CD4-positive, alpha-beta T cell treated with Interleukin-2 at 100 ng/mL for 4 hours (primary cell): Measurements from ENCODE around the gene SEC63.
"Not testable (repeated sequence)": the region's sequence is repeated elsewhere in the genome, so short reads cannot be mapped to it uniquely, and the experiment has no call there.

Experiments
- DNase-seq: peaks from one replicate; pipeline ENCODE4 v3.0.0-alpha.2; 2020; ENCODE audit warnings: low spot score

Gene SEC63, protein sequence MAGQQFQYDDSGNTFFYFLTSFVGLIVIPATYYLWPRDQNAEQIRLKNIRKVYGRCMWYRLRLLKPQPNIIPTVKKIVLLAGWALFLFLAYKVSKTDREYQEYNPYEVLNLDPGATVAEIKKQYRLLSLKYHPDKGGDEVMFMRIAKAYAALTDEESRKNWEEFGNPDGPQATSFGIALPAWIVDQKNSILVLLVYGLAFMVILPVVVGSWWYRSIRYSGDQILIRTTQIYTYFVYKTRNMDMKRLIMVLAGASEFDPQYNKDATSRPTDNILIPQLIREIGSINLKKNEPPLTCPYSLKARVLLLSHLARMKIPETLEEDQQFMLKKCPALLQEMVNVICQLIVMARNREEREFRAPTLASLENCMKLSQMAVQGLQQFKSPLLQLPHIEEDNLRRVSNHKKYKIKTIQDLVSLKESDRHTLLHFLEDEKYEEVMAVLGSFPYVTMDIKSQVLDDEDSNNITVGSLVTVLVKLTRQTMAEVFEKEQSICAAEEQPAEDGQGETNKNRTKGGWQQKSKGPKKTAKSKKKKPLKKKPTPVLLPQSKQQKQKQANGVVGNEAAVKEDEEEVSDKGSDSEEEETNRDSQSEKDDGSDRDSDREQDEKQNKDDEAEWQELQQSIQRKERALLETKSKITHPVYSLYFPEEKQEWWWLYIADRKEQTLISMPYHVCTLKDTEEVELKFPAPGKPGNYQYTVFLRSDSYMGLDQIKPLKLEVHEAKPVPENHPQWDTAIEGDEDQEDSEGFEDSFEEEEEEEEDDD

DNA sequence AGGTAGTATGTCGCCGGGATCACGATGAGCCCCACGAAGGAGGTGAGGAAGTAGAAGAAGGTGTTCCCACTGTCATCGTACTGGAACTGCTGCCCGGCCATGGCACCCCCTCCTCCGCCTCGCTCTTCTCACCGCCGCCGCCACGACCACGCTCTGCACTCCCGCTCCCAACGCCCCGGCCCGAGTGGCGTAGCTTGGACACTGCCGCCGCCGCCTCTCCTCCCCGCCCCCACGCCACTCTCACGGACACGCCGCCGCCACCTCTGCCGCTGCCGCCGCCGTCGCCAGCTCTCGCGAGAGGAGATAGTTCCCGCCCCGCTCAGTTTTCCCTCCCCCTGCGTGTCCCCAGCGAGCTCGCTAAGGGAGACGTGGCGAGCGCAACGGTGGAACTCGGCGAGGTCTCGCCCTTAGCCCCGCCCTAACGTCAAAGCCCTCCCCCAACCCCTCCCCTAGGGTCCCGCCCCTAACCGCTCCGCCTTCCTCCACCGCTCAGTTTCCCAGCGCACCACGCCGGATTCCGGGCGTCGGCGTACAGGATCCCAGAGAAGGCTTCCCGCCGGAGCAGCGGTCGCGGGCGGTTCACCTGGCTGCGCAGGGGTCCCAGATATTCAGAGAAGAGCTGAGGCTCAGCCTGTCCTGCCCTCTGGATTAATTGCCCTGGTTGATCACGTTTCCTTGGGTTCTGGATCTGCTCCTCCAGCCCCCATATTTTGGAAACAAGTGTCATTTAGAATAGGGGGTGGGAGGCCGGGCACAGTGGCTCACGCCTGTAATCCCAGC is at the start of gene SEC63:
Gene SEC63 (minus strand): TSS at position 300 of the 780 bp plus-strand sequence. CDS start 199 bp downstream, at position 101.
- DNase-seq: peak; percentile 97

DNA sequence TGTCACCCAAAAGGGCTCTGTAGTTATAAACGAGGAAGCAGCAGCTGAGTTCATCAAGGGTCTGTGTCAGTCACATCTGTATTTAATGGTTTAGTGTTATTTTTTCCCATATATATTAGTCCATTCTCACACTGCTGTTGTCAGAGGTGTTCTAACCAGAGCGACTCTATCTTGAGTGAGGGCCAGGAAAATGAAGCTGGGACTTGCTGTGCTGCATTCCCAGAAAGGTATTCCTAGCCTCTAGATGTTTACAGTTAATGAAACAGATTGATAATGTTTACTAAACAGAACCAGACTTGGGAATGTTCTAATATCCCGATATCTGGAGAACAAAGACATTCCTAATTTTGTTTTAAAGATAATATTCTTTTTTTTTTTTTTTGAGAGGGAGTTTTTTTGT is 48.0 kb upstream of the SEC63 start:
- DNase-seq: no peak

DNA sequence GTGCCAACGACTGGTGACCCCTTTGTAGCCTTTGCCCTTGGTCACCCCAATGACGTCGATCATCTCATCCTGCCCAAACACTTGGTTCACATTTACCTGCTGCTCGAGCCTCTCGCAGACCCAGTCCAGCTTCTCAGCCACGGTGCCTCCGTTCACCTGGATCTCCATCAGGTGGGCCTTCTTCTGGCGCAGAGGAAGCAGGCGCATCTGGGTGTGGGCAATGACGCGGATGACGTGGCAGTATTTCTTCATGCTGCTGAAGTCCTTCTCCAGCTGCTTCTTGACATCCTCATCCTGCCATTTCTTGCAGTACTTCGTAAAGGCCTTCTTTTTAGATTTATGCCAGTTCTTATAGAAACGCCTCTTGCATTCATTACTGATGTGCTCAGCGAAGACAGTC is 46.9 kb upstream of the SEC63 start:
- DNase-seq: no peak

DNA sequence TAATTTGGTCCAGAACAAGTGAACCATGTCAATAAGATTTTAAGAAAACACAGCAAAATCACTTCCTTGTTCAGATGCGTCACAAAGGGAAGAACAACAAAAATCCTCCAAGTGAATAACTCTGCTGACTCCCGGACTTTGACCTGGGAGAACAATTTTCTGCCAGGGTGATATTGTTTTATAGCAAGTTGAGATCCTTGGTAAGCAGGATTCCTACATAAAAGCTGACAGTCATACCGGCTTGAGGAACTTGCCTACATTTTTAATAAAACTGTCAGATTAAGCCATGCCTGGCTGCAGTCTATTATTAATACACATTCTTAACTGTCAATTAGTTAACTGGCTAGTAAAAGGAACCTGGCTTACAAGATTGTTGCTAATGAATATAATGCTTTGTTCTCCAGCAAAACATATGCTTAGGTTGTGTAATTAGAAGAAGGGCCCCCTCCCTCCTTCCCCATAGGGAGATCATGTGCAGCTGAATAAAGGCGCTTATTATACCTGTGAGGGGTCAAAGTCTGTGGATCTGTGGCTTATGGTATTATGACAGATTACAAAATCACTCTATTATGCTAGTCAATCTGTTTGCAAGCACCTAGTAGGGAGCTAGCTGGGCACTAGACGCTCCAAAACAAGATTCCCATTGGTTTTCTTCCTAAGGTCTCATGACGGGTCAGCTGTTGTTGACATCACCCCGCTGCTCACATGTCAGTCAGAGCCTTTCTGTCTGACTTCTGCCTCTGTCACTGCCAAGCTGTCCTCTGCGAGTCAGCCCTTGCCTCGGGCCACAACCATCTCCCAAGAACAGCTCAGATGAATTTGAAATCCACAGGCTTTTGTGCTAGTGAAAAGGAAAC is 44.6 kb upstream of the SEC63 start:
- no peak for DNase-seq

DNA sequence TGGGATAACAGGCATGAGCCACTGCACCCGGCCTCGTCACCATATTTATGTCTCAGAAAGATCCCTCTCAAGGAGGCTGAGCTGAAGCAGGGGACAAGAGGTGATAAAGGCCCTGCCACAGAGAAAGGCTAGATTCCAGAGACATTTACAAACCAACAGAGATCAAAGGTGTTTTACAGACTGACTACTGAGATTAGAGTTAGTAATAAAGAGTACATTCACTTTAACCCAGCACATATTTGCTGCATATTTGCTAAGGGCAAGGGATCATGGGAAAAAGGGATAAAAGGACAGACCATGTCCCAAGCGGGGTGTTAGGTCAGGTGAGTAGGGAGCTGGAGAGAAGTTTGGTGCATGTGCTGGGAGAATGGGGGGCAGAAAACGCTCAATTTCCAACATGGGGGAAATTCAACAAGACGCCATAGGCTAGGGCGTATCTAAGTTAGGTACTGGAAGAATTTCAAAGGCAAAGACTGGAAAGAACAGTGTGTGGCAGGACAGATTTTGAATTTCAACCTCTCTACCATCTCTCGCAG is 43.8 kb upstream of the SEC63 start:
- DNase-seq: no peak

DNA sequence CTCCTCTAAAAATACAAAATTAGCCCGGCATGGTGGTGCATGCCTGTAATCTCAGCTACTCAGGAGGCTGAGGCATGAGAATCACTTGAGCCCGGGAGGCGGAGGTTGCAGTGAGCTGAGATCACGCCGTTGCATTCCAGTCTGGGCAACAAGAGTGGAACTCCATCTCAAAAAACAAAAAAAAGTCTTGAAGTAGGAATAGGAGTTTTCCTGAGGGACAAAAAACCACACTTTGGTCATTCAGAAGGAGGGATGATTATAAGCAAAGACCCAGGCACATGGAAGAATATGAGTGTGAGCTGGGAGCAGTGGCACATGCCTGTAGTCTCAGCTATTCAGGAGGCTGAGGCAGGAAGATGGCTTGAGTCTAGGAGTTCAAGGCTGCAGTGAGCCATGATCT is 42.3 kb upstream of the SEC63 start:
- DNase-seq: not testable (repeated sequence)

DNA sequence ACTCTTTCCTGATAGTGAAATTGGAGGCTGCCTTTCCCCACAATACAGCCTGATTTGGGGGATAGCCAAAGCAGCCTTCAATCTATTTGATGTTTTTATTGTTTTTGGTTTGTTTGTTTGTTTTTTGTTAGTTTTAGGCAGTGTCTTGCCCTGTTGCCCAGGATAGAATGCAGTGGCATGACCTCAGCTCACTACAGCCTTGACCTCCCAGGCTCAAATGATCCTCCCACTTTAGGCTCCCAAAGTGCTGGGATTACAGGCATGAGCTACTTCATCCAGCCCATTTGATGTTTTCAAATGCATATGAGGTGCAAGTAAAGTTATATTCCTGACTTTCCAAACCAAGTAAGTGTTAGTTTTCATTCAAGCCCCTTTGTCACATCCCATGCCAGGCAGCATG is 41.3 kb upstream of the SEC63 start:
- no peak for DNase-seq

DNA sequence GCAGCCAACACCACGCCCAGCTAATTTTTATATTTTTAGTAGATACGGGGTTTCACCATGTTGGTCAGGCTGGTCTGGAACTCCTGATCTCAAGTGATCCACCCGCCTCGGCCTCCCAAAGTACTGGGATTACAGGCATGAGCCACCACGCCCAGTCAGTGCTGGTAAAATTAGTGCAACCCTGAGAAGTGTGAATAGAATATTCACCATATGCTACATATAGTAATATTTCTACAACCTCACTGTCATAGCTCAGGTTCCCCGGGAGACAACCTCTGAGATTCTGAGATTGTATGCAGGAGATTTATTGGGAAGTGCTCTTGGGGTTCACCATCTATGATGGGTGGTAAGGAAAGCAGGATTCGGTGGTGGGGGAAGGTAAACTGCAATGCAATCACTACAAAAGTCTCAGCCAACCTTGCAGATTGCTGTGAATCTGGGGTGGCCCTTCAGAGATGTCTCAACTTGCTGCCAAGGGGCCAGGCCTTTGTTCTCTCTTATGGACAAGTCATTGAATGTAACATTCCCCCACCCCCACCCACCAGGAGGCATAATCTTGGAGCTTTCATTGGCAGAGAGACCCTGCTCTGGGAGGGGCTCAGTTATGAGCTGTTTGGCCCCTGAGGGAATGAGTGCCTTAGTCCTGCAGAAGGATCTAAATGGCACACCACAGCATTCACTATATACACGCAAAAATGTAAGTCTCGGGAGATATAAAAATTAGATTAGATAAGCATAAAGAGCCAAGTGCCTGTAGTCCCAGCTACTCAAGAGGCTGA is 34.0 kb upstream of the SEC63 start:
- DNase-seq: no peak

DNA sequence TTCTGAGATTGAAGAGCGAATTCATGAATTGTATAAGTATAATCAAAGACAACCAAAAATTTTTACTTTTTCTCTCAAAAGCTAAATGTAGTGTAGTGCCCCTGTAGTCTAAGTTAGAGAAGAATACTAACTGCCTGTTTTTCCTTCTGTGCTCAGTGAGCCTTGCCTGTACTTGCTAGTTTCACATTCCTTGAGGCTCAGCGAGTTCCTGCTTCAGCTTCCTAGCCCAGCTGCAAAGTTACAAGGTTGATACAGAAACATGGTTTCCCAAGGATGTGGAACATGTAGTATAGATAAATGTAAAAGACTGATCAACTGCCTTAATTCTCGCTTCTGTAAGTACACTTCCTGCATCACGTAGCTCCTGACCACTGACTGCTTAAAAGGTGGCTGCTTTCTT is 33.1 kb upstream of the SEC63 start:
- DNase-seq: no peak

DNA sequence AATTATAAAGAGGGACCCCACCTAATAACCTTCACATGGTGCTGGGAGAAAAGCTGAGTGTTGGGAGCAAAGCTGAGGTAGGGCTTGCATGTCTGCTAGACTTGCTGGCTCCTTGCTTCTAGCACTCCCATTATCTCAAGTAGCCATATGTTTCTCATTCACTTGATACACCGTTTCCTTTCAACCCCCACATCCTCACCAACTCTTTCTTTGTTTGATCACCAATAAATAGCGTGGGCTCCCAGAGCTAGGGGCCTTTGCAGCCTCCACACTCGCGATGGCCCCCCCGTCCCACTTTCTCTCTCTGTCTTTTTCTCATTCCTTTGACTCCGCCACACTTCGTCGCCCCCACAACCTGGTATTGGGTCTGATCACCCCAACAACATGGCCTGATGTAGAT is 32.6 kb upstream of the SEC63 start:
- not testable (repeated sequence) for DNase-seq

DNA sequence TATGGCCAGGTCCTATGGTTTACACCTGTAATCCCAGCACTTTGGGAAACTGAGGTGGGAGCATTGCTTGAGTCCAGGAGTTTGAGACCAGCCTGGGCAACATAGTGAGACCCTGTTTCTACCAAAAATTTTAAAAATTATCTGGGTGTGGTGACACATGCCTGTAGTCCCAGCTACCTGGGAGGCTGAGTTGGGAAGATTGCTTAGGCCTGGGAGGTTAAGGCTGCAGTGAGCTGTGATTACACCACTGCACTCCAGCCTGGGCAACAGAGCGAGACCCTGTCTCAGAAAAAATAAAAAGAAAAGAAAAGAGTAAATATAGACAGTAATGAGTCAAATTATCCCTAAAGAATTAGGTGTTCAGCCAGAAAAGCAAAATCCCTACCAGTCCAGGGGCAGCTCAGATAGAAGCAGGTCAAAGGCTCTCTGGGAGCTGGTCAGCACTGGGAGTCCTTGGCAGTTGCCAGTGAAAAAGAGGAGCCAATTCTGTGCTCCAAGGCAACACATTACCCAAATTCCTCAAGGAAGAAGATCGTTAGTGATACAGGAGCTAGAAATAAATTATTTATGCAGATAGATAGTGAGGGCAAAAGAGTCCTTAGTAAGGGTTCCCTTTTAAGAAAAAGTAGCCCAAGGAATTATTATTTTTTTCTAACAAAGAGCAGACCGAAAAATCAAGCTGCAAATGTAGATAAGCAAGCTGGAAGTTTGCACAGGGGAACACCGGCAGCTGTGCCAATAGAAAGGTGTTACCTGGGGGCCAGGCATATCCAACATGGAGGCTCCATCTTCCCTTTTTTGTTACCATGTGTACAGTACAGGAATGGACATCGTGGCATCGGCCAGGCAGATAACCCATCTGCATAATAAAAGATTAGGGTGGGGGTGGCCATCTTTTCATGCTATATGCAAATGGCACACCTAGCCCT is 31.4 kb upstream of the SEC63 start:
- DNase-seq: no peak

DNA sequence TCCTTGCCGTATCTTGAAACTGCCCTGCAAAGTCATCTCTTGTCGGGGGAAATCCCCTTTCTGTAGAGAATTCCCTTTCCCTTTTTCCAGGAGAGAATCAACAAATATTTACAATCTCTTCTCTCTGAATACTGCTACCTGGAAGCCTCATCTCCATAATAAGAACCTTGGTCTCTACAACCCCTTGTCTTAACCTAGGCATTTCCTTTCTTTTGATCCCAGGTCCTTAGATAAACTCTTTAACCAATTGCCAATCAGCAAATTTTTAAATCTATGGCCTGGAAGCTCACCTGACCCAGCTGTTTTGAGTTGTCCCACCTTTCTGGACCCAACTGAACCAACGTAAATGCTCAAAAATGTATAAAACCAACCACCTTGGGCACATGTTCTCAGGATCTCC is 30.6 kb upstream of the SEC63 start:
- no peak for DNase-seq

DNA sequence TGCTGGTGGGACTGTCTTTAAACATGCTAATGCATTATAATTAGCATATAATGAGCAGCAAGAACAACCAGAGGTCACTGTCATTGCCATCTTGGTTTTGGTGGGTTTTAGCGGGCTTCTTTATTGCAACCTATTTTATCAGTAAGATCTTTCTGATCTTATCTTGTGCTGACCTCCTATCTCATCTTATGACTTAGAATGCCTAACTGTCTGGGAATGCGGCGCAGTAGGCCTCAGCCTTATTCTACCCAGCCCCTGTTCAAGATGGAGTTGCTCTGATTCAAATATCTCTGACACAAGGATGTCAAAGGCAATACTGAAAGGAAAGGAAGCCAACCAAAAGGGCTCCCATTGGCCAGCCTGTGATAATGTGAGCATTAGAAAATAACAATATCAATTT is 29.8 kb upstream of the SEC63 start:
- DNase-seq: no peak

DNA sequence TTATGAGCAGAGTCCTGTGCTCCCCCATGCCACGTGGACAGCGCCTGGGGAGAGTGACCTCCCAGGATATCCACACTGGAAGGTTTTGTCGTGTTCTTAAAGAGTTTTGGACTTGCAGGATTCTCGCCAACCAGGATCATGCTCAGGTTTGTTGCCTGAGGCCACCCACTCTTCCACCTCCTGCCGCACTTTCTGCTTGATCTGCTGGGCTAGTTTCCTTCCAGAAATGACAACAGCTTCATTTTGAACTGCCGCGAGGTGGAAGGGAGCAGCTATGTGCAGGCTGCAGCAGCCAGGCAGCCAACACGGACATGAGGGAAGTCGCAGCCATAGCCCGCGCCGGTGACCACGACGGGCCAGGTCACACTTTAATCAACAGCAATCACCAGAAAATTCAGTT is 27.7 kb upstream of the SEC63 start:
- DNase-seq: no peak

DNA sequence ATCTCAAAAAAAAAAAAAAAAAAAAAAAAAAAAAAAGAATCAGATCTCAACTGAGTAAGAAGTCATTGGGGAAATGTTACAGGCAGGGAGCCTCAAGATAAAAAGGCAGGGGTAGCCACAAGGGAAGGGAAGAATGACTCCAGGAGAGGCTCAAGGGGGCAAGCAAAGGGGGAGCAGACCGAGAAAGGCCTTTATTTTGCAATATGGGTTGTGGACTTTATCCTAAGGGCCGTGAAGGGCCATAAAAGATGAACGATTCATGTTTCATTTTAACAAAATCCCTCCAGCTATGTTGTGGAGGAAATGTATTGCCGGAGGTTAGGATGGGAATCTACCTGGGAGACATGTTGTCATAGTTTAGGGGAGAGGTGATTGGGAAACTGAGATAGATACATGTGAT is 25.8 kb upstream of the SEC63 start:
- DNase-seq: no peak

DNA sequence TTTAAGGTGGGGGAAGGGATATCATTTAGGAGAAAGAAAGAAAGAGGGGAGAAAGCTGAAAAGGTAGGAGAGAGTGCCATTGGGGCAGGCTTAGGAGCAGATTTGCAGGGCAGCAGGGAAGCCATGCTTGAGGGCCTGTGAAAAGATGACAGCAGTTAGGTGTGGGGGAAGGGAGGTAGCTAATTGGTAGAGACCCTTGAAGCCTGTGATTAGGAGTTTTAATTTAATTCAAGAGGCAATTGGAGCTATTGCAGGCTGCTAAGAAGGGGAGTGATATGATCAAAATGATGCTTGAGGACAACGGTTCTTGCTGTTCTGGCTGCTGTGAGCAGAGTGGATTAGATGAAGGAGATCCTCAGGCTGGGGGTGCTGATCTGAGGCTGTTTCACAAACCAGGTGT is 24.5 kb upstream of the SEC63 start:
- no peak for DNase-seq

DNA sequence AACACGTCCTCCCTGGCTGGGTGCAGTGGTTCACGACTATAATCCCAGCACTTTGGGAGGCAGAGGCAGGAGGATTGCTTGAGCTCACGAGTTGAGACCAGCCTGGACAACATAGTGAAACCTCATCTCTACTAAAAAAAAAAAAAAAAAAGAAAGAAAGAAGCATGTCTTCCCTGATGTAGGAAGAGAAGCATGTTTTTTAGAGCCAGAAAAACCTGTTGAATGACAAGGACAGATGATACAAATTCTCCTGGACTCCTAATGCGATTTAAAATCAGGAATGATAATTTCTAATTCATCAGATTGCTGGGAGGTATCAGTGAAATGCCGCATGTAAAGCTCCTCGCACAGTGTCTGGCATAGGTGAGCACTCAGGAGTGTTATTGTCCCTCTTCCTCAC is 23.7 kb upstream of the SEC63 start:
- DNase-seq: no peak

DNA sequence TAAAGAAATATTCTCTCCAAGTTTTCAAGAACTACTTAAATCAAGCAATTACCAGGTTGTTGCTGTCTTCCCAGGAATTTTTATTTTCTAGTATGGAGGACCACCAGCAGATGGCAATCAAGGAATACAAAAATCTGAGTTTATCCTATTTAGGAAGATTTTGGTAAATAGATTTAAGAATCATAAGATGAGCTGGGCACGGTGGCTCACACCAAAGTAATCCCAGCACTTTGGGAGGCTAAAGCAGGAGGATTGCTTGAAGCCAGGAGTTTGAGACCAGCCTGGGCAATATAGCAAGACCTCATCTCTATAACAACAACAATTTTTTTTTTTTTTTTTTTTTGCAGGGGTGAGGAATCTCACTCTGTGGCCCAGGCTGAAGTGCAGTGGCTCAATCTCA is 19.3 kb upstream of the SEC63 start:
- DNase-seq: no peak

DNA sequence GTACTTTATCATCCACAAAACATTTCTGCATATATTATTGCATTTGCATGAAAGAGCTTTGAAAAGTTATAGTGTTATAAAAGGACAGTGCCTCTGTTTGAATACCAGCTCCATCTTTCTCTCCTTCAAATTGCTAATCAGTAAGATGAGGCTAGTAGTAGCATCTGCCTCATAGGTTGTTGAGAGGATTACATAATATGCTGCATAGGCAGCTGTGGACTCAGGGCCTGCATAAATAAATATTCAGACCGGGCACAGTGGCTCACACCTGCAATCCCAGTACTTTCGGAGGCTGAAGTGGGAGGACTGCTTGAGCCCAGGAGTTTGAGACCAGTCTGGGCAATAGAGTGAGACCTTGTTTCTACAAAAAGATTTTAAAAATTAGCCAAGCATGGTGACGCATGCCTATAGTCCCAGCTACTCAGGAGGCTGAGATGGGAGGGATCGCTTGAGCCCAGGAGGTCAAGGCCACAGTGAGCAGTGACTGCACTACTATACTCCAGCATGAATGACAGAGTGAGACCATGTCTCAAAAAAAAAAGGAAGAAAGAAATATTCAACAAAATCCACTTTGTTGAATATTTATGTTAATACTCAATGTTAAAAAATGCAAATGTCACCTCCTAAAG is 18.3 kb upstream of the SEC63 start:
- DNase-seq: no peak
